PC-9 (cell line): ENCODE measurements around the gene PLA2G4D. TPM values are rescaled to one million over a fixed set of nuclear protein-coding genes. Genes with fewer than 3 reads are reported as not detected.

Experiments
- BruUV-seq: library from RNA; stranded (reverse); fragments of 400-500 nt; replicated peaks from 2 replicates; lab custom pipeline; 2021; lab: Mats Ljungman, UMichigan
- CTCF ChIA-PET: fragments of 300-600 bp; sonication (Branson Sonifier 250); formaldehyde crosslinking; loops from one replicate; lab custom pipeline; 2022; ENCODE audit warnings: antibody characterized with exemption; lab: Charles Lee
- POLR2A ChIA-PET: fragments of 300-600 bp; sonication (Branson Sonifier 250); formaldehyde crosslinking; loops from one replicate; lab custom pipeline; 2022; ENCODE audit warnings: antibody characterized with exemption; ENCODE audit not compliant: unreplicated experiment; lab: Charles Lee
- DNase-seq, 2 experiments: peaks; one replicate each; pipeline versions ENCODE4 v3.0.0 to v3.0.0-alpha.2; 2015 to 2022; ENCODE audit warnings: mixed read lengths in 1 of 2
- H2AFZ ChIP-seq: fragments of 200-600 bp; sonication (generic); 2 replicates; pipeline ENCODE4 v1.8.1; 2017; ENCODE audit warnings: antibody characterized with exemption
- H3F3A ChIP-seq: fragments of 200-600 bp; sonication (generic); 2 replicates; pipeline ENCODE4 v1.8.1; 2017; ENCODE audit warnings: antibody characterized with exemption, mild to moderate bottlenecking, low read depth; ENCODE audit not compliant: insufficient read depth
- H3K27ac ChIP-seq: fragments of 200-600 bp; sonication (generic); 2 replicates; pipeline ENCODE4 v1.6.1; 2016; ENCODE audit warnings: mixed run types
- H3K27me3 ChIP-seq: fragments of 200-600 bp; sonication (generic); 2 replicates; pipeline ENCODE4 v1.6.1; 2016; ENCODE audit warnings: low read depth, mixed run types; ENCODE audit not compliant: insufficient read depth
- H3K36me3 ChIP-seq: fragments of 200-600 bp; sonication (generic); 2 replicates; pipeline ENCODE4 v1.6.1; 2016; ENCODE audit warnings: low read depth, mixed run types
- H3K4me1 ChIP-seq: fragments of 200-600 bp; sonication (generic); replicated peaks from 2 replicates; pipeline ENCODE4 v1.6.1; 2016; ENCODE audit warnings: mixed run types; ENCODE audit not compliant: insufficient read depth
- H3K4me2 ChIP-seq: fragments of 200-600 bp; sonication (generic); 2 replicates; pipeline ENCODE4 v1.6.1; 2017; ENCODE audit warnings: mixed run types
- H3K4me3 ChIP-seq: fragments of 200-600 bp; sonication (generic); 2 replicates; pipeline ENCODE4 v1.6.1; 2016; ENCODE audit warnings: mixed run types
- H3K79me2 ChIP-seq: fragments of 200-600 bp; sonication (generic); 2 replicates; pipeline ENCODE4 v1.6.1; 2017; ENCODE audit warnings: low read depth, mixed run types
- H3K9me2 ChIP-seq: fragments of 200-600 bp; sonication (generic); 2 replicates; pipeline ENCODE4 v1.8.1; 2017; ENCODE audit warnings: mild to moderate bottlenecking; ENCODE audit not compliant: insufficient read depth
- H3K9me3 ChIP-seq: fragments of 200-600 bp; sonication (generic); 2 replicates; pipeline ENCODE4 v1.8.1; 2016; ENCODE audit warnings: low read depth; ENCODE audit not compliant: insufficient read depth
- H4K20me1 ChIP-seq: fragments of 200-600 bp; sonication (generic); 2 replicates; pipeline ENCODE4 v1.8.1; 2017; ENCODE audit not compliant: insufficient read depth
- EZH2 ChIP-seq: fragments of 200-600 bp; sonication (generic); IDR thresholded peaks from 2 replicates; pipeline ENCODE4 v1.8.0; 2017; ENCODE audit warnings: antibody characterized with exemption, low read depth
- intact Hi-C: fragments of 100-400 bp; cut with micrococcal nuclease; formaldehyde crosslinking; loops from one replicate; pipeline ENCODE4 v1.10.0; 2022; ENCODE audit not compliant: unreplicated experiment
- total RNA-seq: library from RNA; stranded (reverse); gene quantifications from 2 replicates; pipeline ENCODE4 v1.2.3, GENCODE V29; 2021
- TF ChIP-seq, protein P1 (sequence below): fragments of 200-600 bp; sonication (generic); conservative IDR thresholded peaks from 2 replicates; pipeline ENCODE4 v1.6.1; 2017; ENCODE audit warnings: mixed run types, antibody characterized with exemption, mild to moderate bottlenecking, moderate library complexity

Gene PLA2G4D
- total RNA-seq, 1 experiment from 2014 or later: 0.90 TPM

DNA sequence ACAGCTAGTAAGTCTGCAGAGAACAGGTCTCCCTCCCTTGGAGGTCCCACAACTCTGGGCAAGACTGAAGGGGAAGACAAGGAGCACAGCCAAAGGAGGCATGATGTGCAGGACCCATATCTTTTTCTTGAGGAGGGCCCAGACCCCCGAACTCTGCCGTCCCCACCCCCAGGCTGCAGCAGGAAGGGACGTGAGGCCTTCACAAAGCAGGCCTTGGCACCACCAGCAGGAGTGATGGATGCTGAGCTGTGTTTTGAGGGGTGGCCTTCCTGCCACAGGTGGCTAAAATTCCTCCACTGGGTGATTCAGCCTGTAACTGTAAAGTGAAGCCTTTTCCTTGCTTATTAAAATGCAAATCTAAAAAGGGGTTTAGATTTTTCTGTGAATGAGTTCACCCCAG, 8.6 kb downstream of the PLA2G4D start:
- Histone ChIP-seq H3K4me2 (peak overlapping the region; percentile 93), H4K20me1 (no peaks in the 10 kb centered on the region), H3K4me1 (peaks cover 29% of the 10 kb centered on the region), H3K9me3 (no peaks in the 10 kb centered on the region), H2AFZ (no peak overlapping the region), H3K79me2 (no peaks in the 10 kb centered on the region), H3K9me2 (no peaks in the 10 kb centered on the region), H3K27me3 (no peaks in the 10 kb centered on the region), H3K27ac (peak overlapping the region; percentile 93), H3F3A (peaks cover 12% of the 10 kb centered on the region; the same call in 1 of the 2 replicates), H3K36me3 (no peaks in the 10 kb centered on the region), H3K4me3 (no peak overlapping the region)
- intact Hi-C loops: no loop called here
- no TSS peak for BruUV-seq
- TF ChIP-seq, protein P1, sequence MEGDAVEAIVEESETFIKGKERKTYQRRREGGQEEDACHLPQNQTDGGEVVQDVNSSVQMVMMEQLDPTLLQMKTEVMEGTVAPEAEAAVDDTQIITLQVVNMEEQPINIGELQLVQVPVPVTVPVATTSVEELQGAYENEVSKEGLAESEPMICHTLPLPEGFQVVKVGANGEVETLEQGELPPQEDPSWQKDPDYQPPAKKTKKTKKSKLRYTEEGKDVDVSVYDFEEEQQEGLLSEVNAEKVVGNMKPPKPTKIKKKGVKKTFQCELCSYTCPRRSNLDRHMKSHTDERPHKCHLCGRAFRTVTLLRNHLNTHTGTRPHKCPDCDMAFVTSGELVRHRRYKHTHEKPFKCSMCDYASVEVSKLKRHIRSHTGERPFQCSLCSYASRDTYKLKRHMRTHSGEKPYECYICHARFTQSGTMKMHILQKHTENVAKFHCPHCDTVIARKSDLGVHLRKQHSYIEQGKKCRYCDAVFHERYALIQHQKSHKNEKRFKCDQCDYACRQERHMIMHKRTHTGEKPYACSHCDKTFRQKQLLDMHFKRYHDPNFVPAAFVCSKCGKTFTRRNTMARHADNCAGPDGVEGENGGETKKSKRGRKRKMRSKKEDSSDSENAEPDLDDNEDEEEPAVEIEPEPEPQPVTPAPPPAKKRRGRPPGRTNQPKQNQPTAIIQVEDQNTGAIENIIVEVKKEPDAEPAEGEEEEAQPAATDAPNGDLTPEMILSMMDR: no peak
- TF ChIP-seq EZH2: no peak
- DNase-seq: no peak
- ChIA-PET CTCF (interaction anchor here (0.9 to 2.1 kb wide), 3 partner anchors 22 to 52 kb away, joined by 3 to 8 read pairs (median 4); no protein-coding TSS in a partner anchor), POLR2A (no interaction called here)

DNA sequence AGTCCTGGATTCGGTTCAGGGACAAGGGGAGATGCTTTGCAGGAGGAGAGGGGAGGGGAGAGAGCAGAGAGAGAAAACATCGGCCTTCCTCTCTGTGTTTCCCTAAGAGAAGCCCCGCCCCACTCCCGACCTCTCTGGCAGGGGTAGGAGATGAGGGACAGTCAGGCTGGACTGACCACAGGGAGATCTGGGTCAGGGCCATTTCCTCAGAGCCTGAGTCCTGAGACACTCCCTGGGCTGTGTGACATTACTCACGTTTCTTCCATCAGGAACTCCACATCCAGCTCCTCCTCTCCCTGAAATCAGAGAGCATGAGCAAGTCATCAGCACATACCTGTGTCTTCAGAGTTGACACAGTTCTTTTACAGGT, 9.1 kb downstream of the PLA2G4D start:
- ChIA-PET POLR2A (no interaction called here), CTCF (interaction anchor here (0.9 to 2.1 kb wide), 5 partner anchors 22 to 52 kb away, joined by 3 to 8 read pairs (median 4); no protein-coding TSS in a partner anchor)
- Histone ChIP-seq H4K20me1 (no peaks in the 10 kb centered on the region), H3K36me3 (no peaks in the 10 kb centered on the region), H3K9me2 (no peaks in the 10 kb centered on the region), H3F3A (peaks cover 12% of the 10 kb centered on the region; the same call in 1 of the 2 replicates), H3K79me2 (no peaks in the 10 kb centered on the region), H3K4me2 (peak overlapping the region; percentile 93), H3K9me3 (no peaks in the 10 kb centered on the region), H3K4me1 (peaks cover 29% of the 10 kb centered on the region), H3K27ac (peak overlapping the region; percentile 93), H3K4me3 (peak overlapping the region; percentile 50; the same call in 1 of the 2 replicates), H3K27me3 (no peaks in the 10 kb centered on the region), H2AFZ (peak overlapping the region; percentile 76)
- no peak for TF ChIP-seq EZH2
- TF ChIP-seq, protein P1: no peak
- intact Hi-C loops: no loop called here
- DNase-seq: peak; percentile 70 to 74
- no TSS peak for BruUV-seq

DNA sequence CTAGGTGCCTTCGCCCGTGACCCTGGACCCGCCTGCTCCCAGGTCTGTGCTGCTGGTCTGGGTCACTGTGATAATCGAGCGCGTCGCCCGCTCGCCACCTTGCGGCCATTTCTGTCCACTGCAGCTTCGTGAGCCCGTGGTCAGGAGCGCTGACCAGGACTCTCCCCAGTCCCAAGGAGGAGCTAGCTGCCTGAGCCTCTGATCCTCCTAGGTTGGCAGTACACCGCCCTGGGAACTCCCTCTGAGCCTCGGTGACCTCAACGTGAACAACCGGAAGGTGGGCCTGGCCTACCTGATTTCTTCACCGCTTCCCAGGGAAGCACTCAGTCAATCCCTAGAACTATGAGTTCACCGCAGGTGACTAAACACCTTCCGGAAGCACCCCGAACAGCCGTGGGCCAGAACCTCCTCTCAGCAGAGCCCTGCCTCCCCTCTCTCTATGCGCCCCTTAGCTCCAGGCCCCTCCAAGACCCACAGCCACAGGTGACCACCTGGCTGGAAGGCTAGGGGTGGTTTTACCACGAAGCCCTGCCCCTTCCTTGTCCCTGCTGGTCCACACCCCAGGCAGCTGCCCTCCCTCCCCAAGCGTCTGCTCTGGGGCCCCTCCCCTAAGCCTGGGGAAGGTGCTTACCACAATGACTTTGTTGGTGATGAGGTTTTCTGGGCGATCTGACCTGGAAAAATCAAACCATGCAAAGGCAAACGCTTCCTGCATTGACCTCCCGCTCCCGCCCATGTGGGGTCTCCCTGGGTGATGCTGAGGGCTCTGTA, 9.7 kb downstream of the PLA2G4D start:
- Histone ChIP-seq H3K9me3 (no peaks in the 10 kb centered on the region), H3K4me2 (peak overlapping the region; percentile 93), H3K27ac (peak overlapping the region; percentile 93), H3K36me3 (no peaks in the 10 kb centered on the region), H3F3A (peaks cover 12% of the 10 kb centered on the region; the same call in 1 of the 2 replicates), H3K9me2 (no peaks in the 10 kb centered on the region), H3K4me1 (peaks cover 29% of the 10 kb centered on the region), H3K27me3 (no peaks in the 10 kb centered on the region), H3K4me3 (peak overlapping the region; percentile 50; the same call in 1 of the 2 replicates), H2AFZ (peak overlapping the region; percentile 76), H4K20me1 (no peaks in the 10 kb centered on the region), H3K79me2 (no peaks in the 10 kb centered on the region)
- ChIA-PET CTCF (interaction anchor here (0.5 to 2.1 kb wide), 18 partner anchors 8 to 311 kb away, joined by 3 to 8 read pairs (median 4); partner anchors contain the start of gene MAPKBP1), POLR2A (interaction anchor here (0.5 kb wide), 1 partner anchor 590 kb away, joined by 5 read pairs; no protein-coding TSS in a partner anchor)
- TSS peak; percentile 87 for BruUV-seq
- DNase-seq: peak; percentile 86 to 91
- TF ChIP-seq, protein P1: peak; percentile 90
- no peak for TF ChIP-seq EZH2
- intact Hi-C loops: loop anchor here (1.0 to 5.0 kb wide), 2 partner anchors 48 to 95 kb away; no protein-coding TSS in a partner anchor
